Subcutaneous abdominal adipose tissue (tissue), 5 donors: ENCODE measurements around the gene ORM2.
A peak's percentile ranks its signal among the peaks of the same experiment; 100 is the strongest.

ENCODE experiments used
- H3K27ac ChIP-seq: one replicate; pipeline ENCODE4 v1.7.0; 2013; ENCODE audit warnings: low read depth, mild to moderate bottlenecking, inconsistent platforms, low read length, moderate library complexity
- H3K27me3 ChIP-seq, 5 donors: one replicate each; pipeline ENCODE4 v1.7.0; 2013; ENCODE audit warnings: low read length in 5 of 5, inconsistent platforms in 1 of 5; ENCODE audit not compliant: control insufficient read depth in 5 of 5, insufficient read depth in 4 of 5
- H3K36me3 ChIP-seq, 5 donors: one replicate each; pipeline ENCODE4 v1.7.0; 2013; ENCODE audit warnings: low read length in 5 of 5; ENCODE audit not compliant: control insufficient read depth in 5 of 5, insufficient read depth in 5 of 5
- H3K4me1 ChIP-seq, 5 donors: one replicate each; pipeline ENCODE4 v1.7.0; 2013; ENCODE audit warnings: low read length in 5 of 5, mild to moderate bottlenecking in 3 of 5, moderate library complexity in 1 of 5; ENCODE audit not compliant: control insufficient read depth in 5 of 5, insufficient read depth in 5 of 5
- H3K4me3 ChIP-seq, 5 donors: one replicate each; pipeline ENCODE4 v1.7.0; 2013; ENCODE audit warnings: low read length in 5 of 5, low read depth in 1 of 5
- H3K9ac ChIP-seq, 5 donors: one replicate each; pipeline ENCODE4 v1.7.0; 2013; ENCODE audit warnings: low read length in 5 of 5, mild to moderate bottlenecking in 4 of 5, moderate library complexity in 3 of 5
- H3K9me3 ChIP-seq, 5 donors: one replicate each; pipeline ENCODE4 v1.7.0; 2013; ENCODE audit warnings: low read length in 5 of 5; ENCODE audit not compliant: control insufficient read depth in 5 of 5
- donor health status: healthy.
- donor health status: healthy.
- donor health status: healthy.
- donor health status: healthy.
- donor health status: healthy.

The ORM2 gene

GRCh38 chr9:114357911-114358328, 28.3 kb downstream of the ORM2 start:
- no peak overlapping the region for H3K27ac ChIP-seq
- no peaks in the 10 kb centered on the region for H3K27me3 ChIP-seq
- peaks cover 0 to 14% (median 9%) of the 10 kb centered on the region in 5 donors for H3K4me1 ChIP-seq
- H3K36me3 ChIP-seq, result peaks cover 17 to 95% (median 84%) of the 10 kb centered on the region in 5 donors
- H3K9ac ChIP-seq, result peak overlapping the region in 1 of 5 donors; percentile 17
- H3K9me3 ChIP-seq, result no peaks in the 10 kb centered on the region
- H3K4me3 ChIP-seq, result no peak overlapping the region

DNA sequence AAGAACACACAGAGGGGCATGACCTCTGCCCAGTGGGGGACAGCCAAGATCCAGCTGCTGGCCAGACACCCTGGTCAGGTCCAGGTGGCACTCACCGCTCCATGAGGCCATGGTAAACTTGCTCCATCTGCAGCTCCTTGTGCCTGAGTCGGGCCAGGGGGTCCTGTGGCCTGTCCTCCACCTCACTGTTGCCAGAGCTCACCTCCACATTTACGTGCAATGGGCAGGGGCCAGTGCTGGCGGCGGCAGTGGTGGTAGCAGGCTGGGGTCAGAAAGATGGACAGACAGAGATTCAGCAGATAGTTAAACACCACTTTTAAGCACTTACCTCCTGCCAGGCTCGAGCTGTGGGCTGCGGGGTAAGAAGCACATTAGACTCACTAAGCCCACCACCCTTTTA, 30.1 kb downstream of the ORM2 start:
- peaks cover 0 to 24% (median 19%) of the 10 kb centered on the region in 5 donors for H3K4me1 ChIP-seq
- H3K4me3 ChIP-seq, result no peak overlapping the region
- H3K27ac ChIP-seq, result no peak overlapping the region
- H3K9me3 ChIP-seq, result no peaks in the 10 kb centered on the region
- no peak overlapping the region for H3K9ac ChIP-seq
- H3K27me3 ChIP-seq, result no peaks in the 10 kb centered on the region
- H3K36me3 ChIP-seq, result peaks cover 16 to 99% (median 94%) of the 10 kb centered on the region in 5 donors

DNA sequence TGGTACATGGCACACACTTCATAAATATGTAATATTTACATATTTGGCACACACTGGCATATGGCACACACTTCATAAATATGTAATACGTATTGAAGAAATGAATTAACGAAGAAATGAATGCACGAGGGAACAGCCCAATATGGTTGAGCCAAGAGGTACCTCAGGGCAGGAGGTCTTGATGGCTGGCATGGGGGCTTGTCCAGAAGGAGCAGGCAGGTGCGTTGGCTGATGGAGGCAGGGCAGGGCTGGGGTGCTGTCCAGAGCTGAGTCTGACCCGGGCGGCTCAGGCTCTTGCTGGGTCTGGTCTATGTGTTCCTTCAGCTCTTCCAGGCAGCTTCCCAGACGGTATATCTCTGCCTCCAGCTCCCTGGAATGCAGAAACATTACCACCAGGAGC, 31.9 kb downstream of the ORM2 start:
- H3K27ac ChIP-seq, result no peak overlapping the region
- H3K36me3 ChIP-seq, result peaks cover 21 to 87% (median 87%) of the 10 kb centered on the region in 5 donors
- no peak overlapping the region for H3K9ac ChIP-seq
- no peaks in the 10 kb centered on the region for H3K9me3 ChIP-seq
- H3K27me3 ChIP-seq, result no peaks in the 10 kb centered on the region
- peaks cover 0 to 27% (median 23%) of the 10 kb centered on the region in 5 donors for H3K4me1 ChIP-seq
- H3K4me3 ChIP-seq, result no peak overlapping the region

GRCh38 chr9:114362394-114362793, 32.7 kb downstream of the ORM2 start:
- H3K4me3 ChIP-seq, result no peak overlapping the region
- H3K9ac ChIP-seq, result no peak overlapping the region
- H3K4me1 ChIP-seq, result peaks cover 0 to 27% (median 26%) of the 10 kb centered on the region in 5 donors
- no peak overlapping the region for H3K27ac ChIP-seq
- H3K27me3 ChIP-seq, result no peaks in the 10 kb centered on the region
- H3K36me3 ChIP-seq, result peaks cover 21 to 85% (median 83%) of the 10 kb centered on the region in 5 donors
- H3K9me3 ChIP-seq, result no peaks in the 10 kb centered on the region

DNA sequence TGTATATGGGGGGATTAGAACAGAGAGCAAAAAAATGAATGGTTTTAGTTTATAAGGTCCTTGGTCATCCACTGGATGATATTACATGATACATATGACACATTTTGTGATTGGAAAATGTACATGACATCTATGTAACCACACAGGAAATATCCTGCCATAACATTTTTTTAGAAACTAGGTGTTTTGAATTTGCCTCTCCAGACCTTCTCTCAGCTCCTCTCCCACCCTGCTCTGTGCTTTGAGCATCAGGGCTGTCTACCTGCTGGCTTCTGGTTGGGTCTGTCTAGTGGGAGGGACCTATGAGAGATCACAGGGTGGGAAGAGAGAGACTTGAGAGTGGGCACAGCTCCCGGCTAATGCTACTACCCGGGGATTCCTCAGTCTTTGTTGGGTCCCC, 33.8 kb downstream of the ORM2 start:
- H3K27ac ChIP-seq, result no peak overlapping the region
- H3K9me3 ChIP-seq, result no peaks in the 10 kb centered on the region
- no peaks in the 10 kb centered on the region for H3K27me3 ChIP-seq
- H3K36me3 ChIP-seq, result peaks cover 18 to 85% (median 83%) of the 10 kb centered on the region in 5 donors
- no peak overlapping the region for H3K4me3 ChIP-seq
- no peak overlapping the region for H3K9ac ChIP-seq
- peaks cover 0 to 35% (median 24%) of the 10 kb centered on the region in 5 donors for H3K4me1 ChIP-seq

GRCh38 chr9:114364134-114365041, 34.7 kb downstream of the ORM2 start:
- Histone ChIP-seq H3K9me3 (no peaks in the 10 kb centered on the region), H3K9ac (no peak overlapping the region), H3K4me1 (peaks cover 0 to 43% (median 28%) of the 10 kb centered on the region in 5 donors), H3K27me3 (no peaks in the 10 kb centered on the region), H3K27ac (no peak overlapping the region), H3K36me3 (peaks cover 14 to 82% (median 80%) of the 10 kb centered on the region in 5 donors), H3K4me3 (no peak overlapping the region)

DNA sequence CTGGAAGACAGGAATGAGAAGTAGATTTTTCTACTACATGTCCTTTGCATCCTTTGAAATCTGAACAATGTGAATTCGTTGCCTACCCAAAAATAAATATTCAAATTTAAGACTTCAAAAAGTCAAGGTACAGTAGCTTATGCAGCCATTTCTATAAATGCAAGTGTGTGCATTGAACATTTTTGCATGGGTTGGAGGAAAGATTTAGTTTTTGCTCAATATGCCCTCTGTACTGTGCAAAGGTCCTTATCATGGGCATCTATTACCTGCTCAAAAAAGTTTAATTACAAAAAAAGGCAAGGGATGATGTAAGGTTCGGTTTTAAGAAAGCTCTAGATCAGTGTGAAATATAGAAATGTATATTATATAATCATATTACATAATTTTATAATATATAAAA, 35.5 kb downstream of the ORM2 start:
- Histone ChIP-seq H3K36me3 (peaks cover 14 to 78% (median 72%) of the 10 kb centered on the region in 5 donors), H3K9ac (no peak overlapping the region), H3K9me3 (no peaks in the 10 kb centered on the region), H3K4me1 (peaks cover 0 to 43% (median 31%) of the 10 kb centered on the region in 5 donors), H3K27me3 (no peaks in the 10 kb centered on the region), H3K4me3 (no peak overlapping the region), H3K27ac (no peak overlapping the region)

GRCh38 chr9:114366334-114367128, 36.9 kb downstream of the ORM2 start:
- no peaks in the 10 kb centered on the region for H3K9me3 ChIP-seq
- H3K27me3 ChIP-seq, result no peaks in the 10 kb centered on the region
- H3K4me1 ChIP-seq, result peaks cover 0 to 48% (median 38%) of the 10 kb centered on the region in 5 donors
- H3K27ac ChIP-seq, result peak overlapping the region; percentile 28
- H3K4me3 ChIP-seq, result no peak overlapping the region
- peaks cover 12 to 71% (median 65%) of the 10 kb centered on the region in 5 donors for H3K36me3 ChIP-seq
- H3K9ac ChIP-seq, result no peak overlapping the region

DNA sequence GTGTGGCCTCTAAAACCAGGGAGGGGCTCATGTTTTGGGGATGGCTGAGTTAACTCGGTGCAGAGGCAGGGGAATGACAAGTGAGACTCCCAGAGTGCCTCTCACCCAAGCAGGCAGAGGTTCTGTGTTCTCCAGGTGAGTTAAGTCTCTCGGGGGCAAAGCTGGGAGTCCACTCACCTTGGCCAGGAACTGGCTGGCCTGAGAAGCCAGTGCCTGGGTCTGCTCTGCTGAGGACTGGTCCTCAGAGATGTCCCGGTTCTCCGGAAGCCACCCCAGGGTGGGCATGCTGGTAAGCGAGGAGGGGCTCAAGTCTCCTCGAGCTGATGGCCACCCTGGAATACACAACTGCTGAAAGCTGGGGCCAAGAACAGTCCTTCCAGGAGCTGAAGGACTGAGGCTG, 37.7 kb downstream of the ORM2 start:
- Histone ChIP-seq H3K9me3 (no peaks in the 10 kb centered on the region), H3K4me3 (no peak overlapping the region), H3K27ac (peak overlapping the region; percentile 28), H3K4me1 (peaks cover 6 to 57% (median 46%) of the 10 kb centered on the region in 5 donors), H3K9ac (no peak overlapping the region), H3K27me3 (no peaks in the 10 kb centered on the region), H3K36me3 (peaks cover 12 to 67% (median 60%) of the 10 kb centered on the region in 5 donors)
